ENCODE results near the gene OTOS. TPM values are rescaled to one million over a fixed set of nuclear protein-coding genes. Genes with fewer than 3 reads are reported as not detected.

The OTOS gene
- total and polyA plus RNA-seq, 2 donors (not counting 1 experiment from before 2014, with no cell fraction given) = not detected

- Mint-ChIP-seq H3K27ac (no peak overlapping the region), H3K4me3 (no peak overlapping the region), H3K27me3 (peaks cover 12% of the 10 kb centered on the region), H3K4me1 (peaks cover 2% of the 10 kb centered on the region), H3K9me3 (ENCODE audit: insufficient read depth) (peaks cover 1% of the 10 kb centered on the region)
- DNase-seq = no peak
- 90% methylated on average over 20 of the region's 20 CpGs for WGBS (ENCODE audit: insufficient coverage)
- peaks cover 3 to 7% of the 10 kb centered on the region in 2 donors for H3K4me1 ChIP-seq (ENCODE audit: control insufficient read depth in 2 of 2, insufficient read depth in 2 of 2, low read length in 2 of 2)
- H3K79me2 ChIP-seq (ENCODE audit: control insufficient read depth, insufficient read depth, low read length) = no peaks in the 10 kb centered on the region
- no peak overlapping the region for H3K9ac ChIP-seq (ENCODE audit: low read length)
- no peak overlapping the region for H3K27ac ChIP-seq (ENCODE audit: low read length in 2 of 2)
- CTCF ChIA-PET = no interaction called here
- POLR2A ChIA-PET = no interaction called here
- intact Hi-C loops (cut with micrococcal nuclease) = no loop called here
- no peaks in the 10 kb centered on the region for H3K36me3 ChIP-seq (replicated peaks in 1 of 2; ENCODE audit: control extremely low read depth in 1 of 2, control insufficient read depth in 1 of 2, extremely low read depth in 1 of 2, insufficient read depth in 2 of 2, low read length in 1 of 2)
- no peak overlapping the region for H3K4me3 ChIP-seq (ENCODE audit: control extremely low read depth in 1 of 5, extremely low read depth in 1 of 5, insufficient read depth in 1 of 5, low read depth in 2 of 5, low read length in 4 of 5)
- H3K4me2 ChIP-seq (replicated peaks; ENCODE audit: low read depth, low read length, poor library complexity, severe bottlenecking) = no peak overlapping the region
- no peaks in the 10 kb centered on the region for H4K20me1 ChIP-seq (ENCODE audit: control insufficient read depth, insufficient read depth, low read length, poor library complexity, severe bottlenecking)
- TF ChIP-seq CTCF (IDR thresholded peaks at IDR 0.05) = no peak
- no peak for TF ChIP-seq EZH2 (IDR thresholded peaks at IDR 0.05; ENCODE audit: borderline replicate concordance, insufficient read depth, low read depth, low read length, poor library complexity, severe bottlenecking)
- ATAC-seq (ENCODE audit: low read depth) = no peak
- no peak overlapping the region for H2AFZ ChIP-seq (ENCODE audit: insufficient read depth, low read depth, low read length, poor library complexity, severe bottlenecking)
- no peaks in the 10 kb centered on the region for H3K9me3 ChIP-seq (ENCODE audit: control extremely low read depth in 1 of 3, control insufficient read depth in 2 of 3, insufficient read depth in 1 of 3, low read length in 2 of 3)
- H3K27me3 ChIP-seq (replicated peaks in 1 of 4; ENCODE audit: control extremely low read depth in 1 of 4, control insufficient read depth in 3 of 4, insufficient read depth in 4 of 4, low read length in 3 of 4) = peaks cover 0 to 15% (median 4%) of the 10 kb centered on the region in 4 experiments
Measured at GRCh38 chr2:240147911-240148587, 7.6 kb upstream of the OTOS start.

GRCh38 chr2:240147382-240147781, 6.9 kb upstream of the OTOS start:
- 98% methylated on average over 4 of the region's 5 CpGs for WGBS (ENCODE audit: insufficient coverage)
- ATAC-seq (ENCODE audit: low read depth) (no peak), DNase-seq (no peak)
- H3K9me3 Mint-ChIP-seq (ENCODE audit: insufficient read depth) = no peaks in the 10 kb centered on the region
- no peaks in the 10 kb centered on the region for H3K36me3 ChIP-seq (replicated peaks in 1 of 2; ENCODE audit: control extremely low read depth in 1 of 2, control insufficient read depth in 1 of 2, extremely low read depth in 1 of 2, insufficient read depth in 2 of 2, low read length in 1 of 2)
- POLR2A ChIA-PET = no interaction called here
- peaks cover 2% of the 10 kb centered on the region for H3K4me1 Mint-ChIP-seq
- TF ChIP-seq CTCF (IDR thresholded peaks at IDR 0.05) (no peak), EZH2 (IDR thresholded peaks at IDR 0.05; ENCODE audit: borderline replicate concordance, insufficient read depth, low read depth, low read length, poor library complexity, severe bottlenecking) (no peak)
- H4K20me1 ChIP-seq (ENCODE audit: control insufficient read depth, insufficient read depth, low read length, poor library complexity, severe bottlenecking) = no peaks in the 10 kb centered on the region
- H3K27ac Mint-ChIP-seq = no peak overlapping the region
- no peaks in the 10 kb centered on the region for H3K9me3 ChIP-seq (ENCODE audit: control extremely low read depth in 1 of 3, control insufficient read depth in 2 of 3, insufficient read depth in 1 of 3, low read length in 2 of 3)
- H2AFZ ChIP-seq (ENCODE audit: insufficient read depth, low read depth, low read length, poor library complexity, severe bottlenecking) = no peak overlapping the region
- H3K4me3 Mint-ChIP-seq = no peak overlapping the region
- H3K79me2 ChIP-seq (ENCODE audit: control insufficient read depth, insufficient read depth, low read length) = no peaks in the 10 kb centered on the region
- H3K27me3 Mint-ChIP-seq = peaks cover 11% of the 10 kb centered on the region
- H3K27ac ChIP-seq (ENCODE audit: low read length in 2 of 2) = no peak overlapping the region
- H3K4me1 ChIP-seq (ENCODE audit: control insufficient read depth in 2 of 2, insufficient read depth in 2 of 2, low read length in 2 of 2) = peaks cover 3 to 7% of the 10 kb centered on the region in 2 donors
- CTCF ChIA-PET = no interaction called here
- H3K27me3 ChIP-seq (replicated peaks in 1 of 4; ENCODE audit: control extremely low read depth in 1 of 4, control insufficient read depth in 3 of 4, insufficient read depth in 4 of 4, low read length in 3 of 4) = peaks cover 0 to 18% (median 5%) of the 10 kb centered on the region in 4 experiments
- intact Hi-C loops (cut with micrococcal nuclease) = no loop called here
- H3K4me2 ChIP-seq (replicated peaks; ENCODE audit: low read depth, low read length, poor library complexity, severe bottlenecking) = no peak overlapping the region
- no peak overlapping the region for H3K4me3 ChIP-seq (ENCODE audit: control extremely low read depth in 1 of 5, extremely low read depth in 1 of 5, insufficient read depth in 1 of 5, low read depth in 2 of 5, low read length in 4 of 5)
- no peak overlapping the region for H3K9ac ChIP-seq (ENCODE audit: low read length)
